ENCODE data around the gene STK24. TPM values are rescaled to one million over a fixed set of nuclear protein-coding genes. Genes with fewer than 3 reads are reported as not detected.
"Not testable (repeated sequence)": the region's sequence is repeated elsewhere in the genome, so short reads cannot be mapped to it uniquely, and the experiment has no call there.

The STK24 gene
- total RNA-seq, result 100 to 1,000 TPM; 175 to 207 TPM

GRCh38 chr13:98576963-98577835, at the start of gene STK24:
Gene STK24, minus strand, starts transcription at chr13:98577107. Its CDS starts 321 bp downstream, at chr13:98576786.
- H3K36me3 Mint-ChIP-seq (ENCODE audit: insufficient read depth in 2 of 2), result peaks cover 6 to 7% of the 10 kb centered on the region in 2 donors
- DNase-seq, result peak; percentile 67 to 88
- H3K27ac Mint-ChIP-seq, result peak within 1 kb of the TSS; percentile 100
- no peaks in the 10 kb centered on the region for H3K9me3 Mint-ChIP-seq
- peak; percentile 68 to 69 for ATAC-seq (replicated peaks in 1 of 2)
- H3K4me1 Mint-ChIP-seq (ENCODE audit: low read depth), result peaks cover 47% of the 10 kb centered on the region
- H3K4me3 Mint-ChIP-seq, result peak within 1 kb of the TSS; percentile 98 to 100
- no peaks in the 10 kb centered on the region for H3K27me3 Mint-ChIP-seq (ENCODE audit: low read depth)

- H3K9me3 Mint-ChIP-seq, result no peaks in the 10 kb centered on the region
- no peak for DNase-seq
Observed at GRCh38 chr13:98626298-98626935, 49.5 kb upstream of the STK24 start.

GRCh38 chr13:98624589-98624988, 47.7 kb upstream of the STK24 start:
- not testable (repeated sequence) for H3K4me3 Mint-ChIP-seq; H3K9me3 Mint-ChIP-seq; H3K27me3 Mint-ChIP-seq (ENCODE audit: low read depth); DNase-seq; H3K27ac Mint-ChIP-seq; H3K4me1 Mint-ChIP-seq (ENCODE audit: low read depth); H3K36me3 Mint-ChIP-seq (ENCODE audit: insufficient read depth in 2 of 2); ATAC-seq (replicated peaks in 1 of 2)

More at GRCh38 chr13:98626298-98626935, 49.5 kb upstream of the STK24 start:
- no peaks in the 10 kb centered on the region for H3K36me3 Mint-ChIP-seq (ENCODE audit: insufficient read depth in 2 of 2)
- no peaks in the 10 kb centered on the region for H3K4me1 Mint-ChIP-seq (ENCODE audit: low read depth)
- H3K4me3 Mint-ChIP-seq, result no peak overlapping the region
- no peak overlapping the region for H3K27ac Mint-ChIP-seq
- ATAC-seq (replicated peaks in 1 of 2), result no peak
- H3K27me3 Mint-ChIP-seq (ENCODE audit: low read depth), result no peaks in the 10 kb centered on the region

GRCh38 chr13:98622931-98623331, 46.0 kb upstream of the STK24 start:
- no peak overlapping the region for H3K4me3 Mint-ChIP-seq
- DNase-seq, result no peak
- no peak for ATAC-seq (replicated peaks in 1 of 2)
- H3K9me3 Mint-ChIP-seq, result no peaks in the 10 kb centered on the region
- no peaks in the 10 kb centered on the region for H3K4me1 Mint-ChIP-seq (ENCODE audit: low read depth)
- H3K27me3 Mint-ChIP-seq (ENCODE audit: low read depth), result no peaks in the 10 kb centered on the region
- no peaks in the 10 kb centered on the region for H3K36me3 Mint-ChIP-seq (ENCODE audit: insufficient read depth in 2 of 2)
- no peak overlapping the region for H3K27ac Mint-ChIP-seq

- H3K4me3 Mint-ChIP-seq, result no peak overlapping the region
- no peaks in the 10 kb centered on the region for H3K36me3 Mint-ChIP-seq (ENCODE audit: insufficient read depth in 2 of 2)
- no peaks in the 10 kb centered on the region for H3K4me1 Mint-ChIP-seq (ENCODE audit: low read depth)
- H3K27me3 Mint-ChIP-seq (ENCODE audit: low read depth), result peaks cover 8% of the 10 kb centered on the region
- no peak overlapping the region for H3K27ac Mint-ChIP-seq
- DNase-seq, result no peak
- ATAC-seq (replicated peaks in 1 of 2), result no peak
- H3K9me3 Mint-ChIP-seq, result no peaks in the 10 kb centered on the region
Observed at GRCh38 chr13:98619556-98619955, 42.6 kb upstream of the STK24 start.

- H3K36me3 Mint-ChIP-seq (ENCODE audit: insufficient read depth in 2 of 2); H3K27ac Mint-ChIP-seq; ATAC-seq (replicated peaks in 1 of 2); H3K4me1 Mint-ChIP-seq (ENCODE audit: low read depth); H3K9me3 Mint-ChIP-seq; H3K4me3 Mint-ChIP-seq; DNase-seq; H3K27me3 Mint-ChIP-seq (ENCODE audit: low read depth): not testable (repeated sequence)
Observed at GRCh38 chr13:98615595-98615994, 38.7 kb upstream of the STK24 start.

GRCh38 chr13:98613591-98613990, 36.7 kb upstream of the STK24 start:
- Mint-ChIP-seq H3K27ac (no peak overlapping the region), H3K4me3 (no peak overlapping the region), H3K36me3 (ENCODE audit: insufficient read depth in 2 of 2) (no peaks in the 10 kb centered on the region), H3K27me3 (ENCODE audit: low read depth) (peaks cover 8% of the 10 kb centered on the region), H3K4me1 (ENCODE audit: low read depth) (no peaks in the 10 kb centered on the region), H3K9me3 (no peaks in the 10 kb centered on the region)
- ATAC-seq (replicated peaks in 1 of 2) (no peak), DNase-seq (no peak)

- Mint-ChIP-seq H3K27me3 (ENCODE audit: low read depth) (no peaks in the 10 kb centered on the region), H3K4me1 (ENCODE audit: low read depth) (no peaks in the 10 kb centered on the region), H3K4me3 (no peak overlapping the region), H3K27ac (no peak overlapping the region), H3K36me3 (ENCODE audit: insufficient read depth in 2 of 2) (no peaks in the 10 kb centered on the region), H3K9me3 (no peaks in the 10 kb centered on the region)
- ATAC-seq (replicated peaks in 1 of 2) (no peak), DNase-seq (no peak)
Observed at GRCh38 chr13:98609756-98610155, 32.8 kb upstream of the STK24 start.

GRCh38 chr13:98606296-98606695, 29.4 kb upstream of the STK24 start:
- no peak for DNase-seq
- ATAC-seq (replicated peaks in 1 of 2), result peak in 1 of 2 donors; percentile 31
- Mint-ChIP-seq H3K36me3 (ENCODE audit: insufficient read depth in 2 of 2) (peaks cover 0 to 2% of the 10 kb centered on the region in 2 donors), H3K4me1 (ENCODE audit: low read depth) (no peaks in the 10 kb centered on the region), H3K9me3 (peaks cover 0 to 2% of the 10 kb centered on the region in 2 donors), H3K27me3 (ENCODE audit: low read depth) (no peaks in the 10 kb centered on the region), H3K4me3 (no peak overlapping the region), H3K27ac (no peak overlapping the region)

- Mint-ChIP-seq H3K36me3 (ENCODE audit: insufficient read depth in 2 of 2) (peaks cover 0 to 5% of the 10 kb centered on the region in 2 donors), H3K4me3 (no peak overlapping the region), H3K9me3 (peaks cover 3 to 6% of the 10 kb centered on the region in 2 donors), H3K27ac (no peak overlapping the region), H3K4me1 (ENCODE audit: low read depth) (peaks cover 19% of the 10 kb centered on the region), H3K27me3 (ENCODE audit: low read depth) (no peaks in the 10 kb centered on the region)
- no peak for DNase-seq
- no peak for ATAC-seq (replicated peaks in 1 of 2)
Observed at GRCh38 chr13:98599502-98600328, 22.8 kb upstream of the STK24 start.

GRCh38 chr13:98598043-98598442, 21.1 kb upstream of the STK24 start:
- DNase-seq, result no peak
- no peak overlapping the region for H3K4me3 Mint-ChIP-seq
- ATAC-seq (replicated peaks in 1 of 2), result no peak
- H3K27ac Mint-ChIP-seq, result no peak overlapping the region
- H3K9me3 Mint-ChIP-seq, result peaks cover 3 to 6% of the 10 kb centered on the region in 2 donors
- peaks cover 19% of the 10 kb centered on the region for H3K4me1 Mint-ChIP-seq (ENCODE audit: low read depth)
- peaks cover 0 to 3% of the 10 kb centered on the region in 2 donors for H3K36me3 Mint-ChIP-seq (ENCODE audit: insufficient read depth in 2 of 2)
- no peaks in the 10 kb centered on the region for H3K27me3 Mint-ChIP-seq (ENCODE audit: low read depth)

GRCh38 chr13:98595134-98595533, 18.2 kb upstream of the STK24 start:
- Mint-ChIP-seq H3K4me3 (no peak overlapping the region), H3K27me3 (ENCODE audit: low read depth) (no peaks in the 10 kb centered on the region), H3K4me1 (ENCODE audit: low read depth) (peaks cover 19% of the 10 kb centered on the region), H3K27ac (no peak overlapping the region), H3K36me3 (ENCODE audit: insufficient read depth in 2 of 2) (peaks cover 0 to 3% of the 10 kb centered on the region in 2 donors), H3K9me3 (peaks cover 2 to 6% of the 10 kb centered on the region in 2 donors)
- DNase-seq (no peak), ATAC-seq (replicated peaks in 1 of 2) (no peak)

- ATAC-seq (replicated peaks in 1 of 2), result no peak
- no peak overlapping the region for H3K27ac Mint-ChIP-seq
Observed at GRCh38 chr13:98592362-98592732, 15.4 kb upstream of the STK24 start.

More at GRCh38 chr13:98592362-98592732, 15.4 kb upstream of the STK24 start:
- Mint-ChIP-seq H3K9me3 (peaks cover 2 to 6% of the 10 kb centered on the region in 2 donors), H3K27me3 (ENCODE audit: low read depth) (no peaks in the 10 kb centered on the region), H3K4me3 (no peak overlapping the region), H3K4me1 (ENCODE audit: low read depth) (peaks cover 14% of the 10 kb centered on the region), H3K36me3 (ENCODE audit: insufficient read depth in 2 of 2) (no peaks in the 10 kb centered on the region)
- DNase-seq, result no peak
